GM18907 (cell line): ENCODE results near the gene DNAJB5.
"Not testable (repeated sequence)": the region's sequence is repeated elsewhere in the genome, so short reads cannot be mapped to it uniquely, and the experiment has no call there.

ENCODE experiments used
- ATAC-seq: cut with Tn5 transposase; IDR thresholded peaks from one replicate; pipeline ENCODE4 v1.9.1; 2021; ENCODE audit warnings: mild to moderate bottlenecking, moderate library complexity; ENCODE audit not compliant: unreplicated experiment

Gene DNAJB5

GRCh38 chr9:34998266-34998665 lies 8.7 kb downstream of the DNAJB5 start:
- no peak for ATAC-seq

- ATAC-seq = no peak
These were observed 10.0 kb downstream of the DNAJB5 start for GRCh38 chr9:34999576-34999975.

GRCh38 chr9:35000535-35001284 lies 11.2 kb downstream of the DNAJB5 start:
- no peak for ATAC-seq

GRCh38 chr9:35001285-35001677 lies 11.7 kb downstream of the DNAJB5 start:
- no peak for ATAC-seq

GRCh38 chr9:35001803-35002502 lies 12.4 kb downstream of the DNAJB5 start:
- ATAC-seq = no peak

GRCh38 chr9:35002623-35003022 lies 13.1 kb downstream of the DNAJB5 start:
- no peak for ATAC-seq

GRCh38 chr9:35004299-35004698 lies 14.8 kb downstream of the DNAJB5 start:
- ATAC-seq = not testable (repeated sequence)

GRCh38 chr9:35010351-35010958 lies 20.9 kb downstream of the DNAJB5 start:
- ATAC-seq = no peak

GRCh38 chr9:35014517-35014916 lies 25.0 kb downstream of the DNAJB5 start:
- ATAC-seq = no peak

GRCh38 chr9:35023443-35023842 lies 33.9 kb downstream of the DNAJB5 start:
- not testable (repeated sequence) for ATAC-seq

GRCh38 chr9:35026671-35027070 lies 37.1 kb downstream of the DNAJB5 start:
- no peak for ATAC-seq

GRCh38 chr9:35027374-35027773 lies 37.8 kb downstream of the DNAJB5 start:
- no peak for ATAC-seq

- ATAC-seq = no peak
These were observed 38.3 kb downstream of the DNAJB5 start for GRCh38 chr9:35027860-35028259.

GRCh38 chr9:35028341-35028740 lies 38.8 kb downstream of the DNAJB5 start:
- no peak for ATAC-seq

GRCh38 chr9:35029241-35029640 lies 39.7 kb downstream of the DNAJB5 start:
- ATAC-seq = no peak

GRCh38 chr9:35029852-35030251 lies 40.3 kb downstream of the DNAJB5 start:
- no peak for ATAC-seq

GRCh38 chr9:35033101-35033500 lies 43.6 kb downstream of the DNAJB5 start:
- no peak for ATAC-seq

GRCh38 chr9:35035851-35036701 lies 46.5 kb downstream of the DNAJB5 start:
- no peak for ATAC-seq

GRCh38 chr9:35042081-35042604 lies 52.6 kb downstream of the DNAJB5 start:
- no peak for ATAC-seq

GRCh38 chr9:35042891-35043545 lies 53.5 kb downstream of the DNAJB5 start:
- no peak for ATAC-seq
